DND-41 (cell line): ENCODE data around the gene EIPR1.

Experiments used
- CTCF ChIP-seq: IDR thresholded peaks from 2 replicates; pipeline ENCODE4 v1.5.1; 2012; ENCODE audit warnings: borderline replicate concordance, low read length, moderate library complexity, mild to moderate bottlenecking; ENCODE audit not compliant: poor library complexity, severe bottlenecking; ENCODE audit errors: extremely low read depth
- EZH2 ChIP-seq: IDR thresholded peaks from 3 replicates; pipeline ENCODE4 v1.6.1; 2012; ENCODE audit warnings: borderline replicate concordance, low read depth, mild to moderate bottlenecking, moderate library complexity, low read length, inconsistent platforms; ENCODE audit not compliant: severe bottlenecking

GRCh38 chr2:3272761-3273160 is 104.9 kb downstream of the EIPR1 start:
- no peak for TF ChIP-seq CTCF
- TF ChIP-seq EZH2 = no peak
